HG03354 (cell line): Measurements from ENCODE around the gene GZMB.
"Not testable (repeated sequence)": the region's sequence is repeated elsewhere in the genome, so short reads cannot be mapped to it uniquely, and the experiment has no call there.

Source experiments
- ATAC-seq: cut with Tn5 transposase; IDR thresholded peaks from one replicate; pipeline ENCODE4 v1.9.1; 2021; ENCODE audit warnings: mild to moderate bottlenecking; ENCODE audit not compliant: unreplicated experiment, poor library complexity, severe bottlenecking

The GZMB gene, protein sequence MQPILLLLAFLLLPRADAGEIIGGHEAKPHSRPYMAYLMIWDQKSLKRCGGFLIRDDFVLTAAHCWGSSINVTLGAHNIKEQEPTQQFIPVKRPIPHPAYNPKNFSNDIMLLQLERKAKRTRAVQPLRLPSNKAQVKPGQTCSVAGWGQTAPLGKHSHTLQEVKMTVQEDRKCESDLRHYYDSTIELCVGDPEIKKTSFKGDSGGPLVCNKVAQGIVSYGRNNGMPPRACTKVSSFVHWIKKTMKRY

DNA sequence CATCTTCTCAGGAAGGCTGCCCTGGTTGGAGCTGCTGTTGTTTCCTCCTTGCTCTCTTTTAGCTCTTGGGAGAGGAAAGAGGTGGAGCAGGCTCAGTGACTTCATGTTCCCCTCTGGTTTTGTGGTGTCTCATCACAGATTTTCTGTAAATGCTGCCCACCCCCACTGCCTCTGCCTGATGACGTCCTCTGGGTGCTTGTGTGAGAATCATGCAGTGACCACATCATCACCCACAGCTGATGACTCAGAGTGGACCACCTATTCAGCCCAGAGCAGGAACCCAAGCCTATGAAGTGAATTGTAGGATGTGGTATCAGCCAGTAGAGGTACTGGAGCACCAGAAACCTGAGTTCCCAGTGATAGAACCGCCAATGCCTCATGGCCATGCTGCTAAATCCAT lies at the start of gene GZMB:
Gene GZMB, minus strand, starts transcription at position 33 of the 400 bp plus-strand sequence. Its CDS starts 30 bp downstream, at position 3.
- no peak for ATAC-seq

DNA sequence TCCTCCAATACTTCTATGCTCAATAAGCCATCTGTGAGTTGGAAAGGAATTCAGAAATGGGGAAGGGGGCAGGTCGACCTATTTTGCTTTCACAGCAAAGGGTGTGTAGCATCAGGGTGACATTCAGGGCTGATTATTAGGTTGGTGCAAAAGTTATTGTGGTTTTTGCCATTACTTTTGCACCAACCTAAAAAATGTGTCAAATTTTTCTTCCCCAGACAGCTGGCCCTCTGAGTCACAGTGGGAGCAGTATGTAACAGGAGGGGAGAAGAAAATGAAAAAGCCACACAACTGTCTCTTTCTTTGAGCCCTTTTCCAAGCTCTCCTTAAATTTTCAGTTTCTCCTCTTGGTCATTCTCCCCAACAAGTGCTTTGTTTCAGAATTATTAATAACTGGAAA lies 47.1 kb upstream of the GZMB start:
- ATAC-seq: no peak

DNA sequence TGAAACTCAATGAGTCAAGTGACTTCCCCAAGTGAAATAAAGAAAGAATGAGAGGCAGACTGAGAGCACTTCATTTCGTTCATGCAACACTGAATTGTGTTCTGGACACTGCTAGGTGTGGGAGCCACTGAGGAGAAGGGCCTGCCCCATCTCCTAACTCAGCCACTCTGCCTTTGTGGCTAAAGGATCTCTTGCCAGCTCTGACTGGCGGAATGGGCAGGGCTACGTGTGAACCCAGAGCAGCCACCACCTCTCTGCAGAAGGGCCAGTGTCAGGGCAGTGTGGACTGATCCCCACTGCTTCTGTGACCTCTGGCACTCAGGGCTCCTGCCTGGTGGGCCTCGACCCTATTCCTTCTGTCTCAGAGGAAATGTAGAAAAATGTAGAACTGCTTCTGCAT lies 46.5 kb upstream of the GZMB start:
- no peak for ATAC-seq

DNA sequence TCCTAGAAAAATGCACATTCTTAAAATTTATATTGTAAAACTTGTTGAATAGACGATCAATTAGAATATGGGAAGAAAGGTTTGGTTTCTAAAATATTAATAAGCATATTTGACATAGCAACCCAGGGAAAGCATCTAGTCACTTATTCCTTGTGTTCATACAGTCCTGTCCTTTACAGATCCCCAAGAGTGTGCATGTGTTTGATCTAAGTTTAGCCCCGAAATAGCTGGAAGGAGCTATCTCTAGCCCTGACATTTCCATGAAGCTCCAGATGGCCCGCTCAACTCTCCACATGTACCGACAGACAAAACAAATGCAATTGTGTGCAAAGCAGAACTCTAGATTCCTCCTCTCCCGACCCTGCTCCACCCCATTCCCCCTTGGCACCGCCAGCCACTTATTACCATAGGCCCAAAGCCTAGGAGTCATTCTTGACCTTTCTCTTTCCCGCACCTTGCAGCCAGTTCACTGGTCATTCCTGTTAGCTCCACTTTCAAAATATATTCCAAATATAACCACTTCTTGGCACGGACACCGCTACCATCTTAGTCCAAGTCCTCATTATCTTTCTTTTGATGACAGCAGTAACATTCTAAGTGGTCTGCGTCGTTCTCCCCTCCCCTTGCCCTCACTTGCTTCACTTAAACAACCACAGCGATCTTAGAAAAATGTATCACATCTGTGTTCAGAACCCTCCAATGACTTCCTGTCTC lies 45.4 kb upstream of the GZMB start:
- no peak for ATAC-seq

DNA sequence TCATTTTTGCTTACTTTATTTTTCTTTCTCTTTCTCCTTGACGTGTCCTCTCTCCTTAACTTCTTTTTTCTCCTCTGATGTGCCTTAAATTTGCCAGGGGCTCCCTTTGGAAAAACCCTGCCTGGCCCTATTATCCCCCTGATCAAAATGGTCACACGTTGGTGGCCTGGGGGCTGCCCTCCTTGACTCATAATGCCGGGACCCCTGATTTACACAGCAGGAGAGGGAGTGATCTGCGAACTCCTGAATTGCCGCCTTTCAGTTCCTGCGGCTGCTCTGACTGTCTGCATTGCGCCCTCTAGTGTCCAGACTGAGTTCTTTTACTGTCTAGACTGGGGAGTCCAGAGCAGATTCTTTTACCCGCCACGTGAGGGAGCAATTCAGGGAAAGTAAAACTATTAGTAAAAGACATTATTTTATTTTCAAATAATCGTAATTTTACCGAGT lies 44.8 kb upstream of the GZMB start:
- peak; percentile 74 for ATAC-seq

DNA sequence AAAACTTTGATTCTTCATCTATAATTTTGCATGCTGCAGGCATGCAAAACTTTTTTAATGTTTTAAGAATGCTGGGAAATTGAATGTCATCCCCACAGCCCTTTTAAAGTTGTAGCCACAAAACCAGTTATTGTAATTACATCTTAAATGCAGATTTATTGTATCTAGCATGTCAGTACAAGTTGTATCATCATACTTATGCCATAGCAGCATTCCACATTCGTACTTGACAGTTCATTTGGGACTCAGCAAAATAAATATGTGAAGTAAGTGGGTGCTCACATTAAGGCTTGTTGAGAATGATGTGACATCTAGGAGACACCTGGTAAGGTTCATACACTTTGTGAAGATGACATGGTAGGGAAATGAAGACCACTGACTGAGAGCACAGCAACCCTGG lies 44.0 kb upstream of the GZMB start:
- ATAC-seq: no peak

DNA sequence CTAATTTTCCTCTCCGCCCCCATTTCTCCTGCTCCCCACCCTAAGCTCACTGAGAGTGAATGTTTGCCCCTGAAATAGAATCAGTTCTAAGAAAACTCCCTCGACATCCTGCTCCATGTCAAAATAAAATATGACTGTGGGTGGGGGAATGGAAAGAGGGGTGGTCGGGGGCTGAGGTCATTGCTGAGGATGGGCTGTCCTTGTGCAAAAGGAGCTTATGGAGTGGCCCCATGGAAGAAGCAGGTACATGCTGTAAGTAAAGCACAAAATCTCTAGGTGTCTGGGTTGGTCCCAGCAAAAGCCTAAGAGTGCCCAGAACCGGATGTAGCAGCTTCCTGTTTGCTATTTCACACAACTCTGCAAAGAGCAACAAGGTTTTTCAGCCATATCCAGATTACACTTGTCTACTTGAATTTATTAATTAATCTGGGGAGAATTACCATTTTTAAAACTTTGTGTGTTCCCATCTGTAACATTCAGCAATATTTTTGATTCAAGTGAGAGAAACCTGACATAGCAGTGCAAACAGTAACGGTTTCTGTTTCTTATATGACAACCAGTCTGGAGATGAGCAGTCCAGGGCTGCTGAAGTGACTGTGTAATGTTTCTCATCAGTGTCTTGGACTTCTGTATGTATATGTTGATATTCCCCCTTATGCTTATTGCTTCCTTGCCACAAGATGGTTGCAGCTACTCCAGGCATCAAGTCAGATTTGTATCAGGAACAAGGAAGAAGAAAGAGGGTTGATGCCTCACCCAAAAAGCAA lies 40.4 kb upstream of the GZMB start:
- ATAC-seq: peak; percentile 66

DNA sequence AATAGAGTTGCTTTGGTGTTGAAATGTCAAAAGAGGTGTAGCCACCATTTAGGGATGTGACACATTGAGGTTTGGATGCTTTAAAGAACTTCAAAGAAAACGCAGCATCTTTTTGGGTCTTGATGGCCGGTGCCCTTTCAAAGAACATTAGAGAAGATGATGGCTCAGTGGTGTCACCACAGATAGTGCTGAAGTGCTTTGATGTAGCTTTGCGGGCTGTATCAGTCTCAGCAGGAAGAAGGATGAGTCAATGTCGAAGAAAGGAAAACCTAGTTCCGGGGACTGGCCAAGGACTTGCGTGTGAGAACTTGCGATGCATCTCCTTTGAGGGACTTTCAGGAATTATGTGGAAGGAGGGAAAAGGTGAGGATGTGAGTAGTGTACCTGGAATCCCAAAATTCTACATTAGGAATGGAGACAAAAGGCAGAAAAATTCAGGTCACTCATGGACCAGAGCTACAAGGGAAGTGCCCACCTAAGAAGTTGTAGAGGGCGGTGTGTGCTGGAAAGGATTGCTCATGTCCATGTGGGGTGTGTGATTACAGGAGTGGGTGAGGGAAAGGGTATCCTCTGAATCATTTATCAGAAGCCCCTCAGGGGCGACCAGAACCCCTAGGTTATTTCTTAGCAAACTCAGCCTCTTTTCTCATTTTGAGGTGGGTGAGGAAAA lies 39.7 kb upstream of the GZMB start:
- ATAC-seq: peak; percentile 60

DNA sequence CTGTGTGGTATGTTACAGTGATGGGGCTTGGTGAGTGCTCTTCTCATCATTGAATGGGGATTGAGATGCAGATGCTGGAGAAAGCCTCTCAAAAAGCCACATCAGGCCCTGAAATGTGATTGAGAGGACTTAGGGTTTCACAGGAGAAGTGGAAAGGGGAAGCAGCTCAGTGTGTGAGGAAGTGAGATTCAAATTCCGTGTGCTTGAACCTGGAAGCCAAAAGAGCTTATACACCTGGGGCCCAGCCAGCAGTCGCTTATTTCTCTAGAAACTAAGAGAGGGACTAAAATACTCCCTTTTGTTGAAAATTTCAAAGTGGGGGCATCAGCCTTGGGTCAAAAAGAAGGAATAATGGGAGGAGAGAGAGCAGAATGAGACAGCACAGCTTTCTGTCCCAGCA lies 39.1 kb upstream of the GZMB start:
- ATAC-seq: peak; percentile 64

DNA sequence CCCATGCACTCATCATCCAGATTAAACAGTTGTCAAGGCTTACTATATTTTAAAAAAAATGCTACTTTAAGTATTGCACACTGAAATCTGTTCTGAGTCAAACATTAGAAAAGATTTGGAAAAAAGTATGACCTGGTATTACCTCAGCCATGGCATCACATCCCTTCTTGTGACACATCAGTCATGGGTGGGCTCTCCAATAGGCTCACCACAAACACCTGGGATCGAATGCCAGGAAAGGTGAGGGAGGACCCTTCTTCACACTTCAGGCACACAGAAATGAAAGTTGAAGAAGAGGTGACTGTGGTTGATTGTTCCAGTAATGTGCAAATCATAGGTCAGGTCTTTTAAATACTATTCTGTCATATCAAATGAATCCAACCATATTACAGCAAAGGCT lies 36.6 kb upstream of the GZMB start:
- no peak for ATAC-seq

DNA sequence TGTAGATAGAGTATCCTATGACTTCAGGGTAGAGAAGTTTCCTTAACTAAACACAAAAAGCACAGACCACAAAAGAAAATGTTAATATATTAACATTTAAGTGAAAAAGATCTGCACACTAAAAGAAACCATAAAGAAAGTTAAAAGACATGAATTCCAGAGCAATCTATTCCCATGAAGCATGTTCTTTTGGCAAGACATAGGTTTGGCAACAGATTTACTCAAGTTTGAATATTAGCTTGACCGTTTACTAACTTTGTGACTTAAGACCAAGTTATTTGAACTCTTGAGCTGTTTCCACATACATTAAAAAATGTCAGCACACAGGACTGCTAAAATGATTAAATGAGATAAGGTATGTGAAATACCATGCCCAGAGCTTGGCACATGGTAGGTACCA lies 35.7 kb upstream of the GZMB start:
- no peak for ATAC-seq

DNA sequence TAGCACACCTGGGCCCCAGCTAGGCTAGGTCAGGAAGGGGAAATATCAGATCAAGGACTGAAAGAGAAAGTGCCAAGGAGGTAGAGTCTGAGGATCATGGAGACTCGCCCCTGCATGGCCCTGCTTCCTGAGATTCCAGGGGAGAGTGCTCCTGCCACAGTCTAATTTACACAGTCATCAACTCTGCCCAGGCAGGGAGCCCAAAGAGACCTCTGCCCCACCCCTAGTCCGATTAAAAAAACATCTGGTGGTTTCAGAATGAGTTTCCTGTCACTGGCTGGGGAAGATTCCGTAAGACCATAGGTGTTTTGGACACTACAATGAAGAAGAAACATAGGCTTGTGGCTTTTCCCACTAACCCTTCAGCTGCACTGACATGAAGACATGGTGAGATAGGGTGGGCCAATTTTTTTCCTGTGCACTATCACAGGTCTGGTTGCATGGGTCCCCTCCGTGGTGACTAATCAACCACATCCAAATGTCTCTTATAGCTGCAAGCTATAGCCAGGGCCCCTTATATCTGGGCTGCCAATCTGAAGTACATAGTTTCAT lies 31.5 kb upstream of the GZMB start:
- ATAC-seq: peak; percentile 97

DNA sequence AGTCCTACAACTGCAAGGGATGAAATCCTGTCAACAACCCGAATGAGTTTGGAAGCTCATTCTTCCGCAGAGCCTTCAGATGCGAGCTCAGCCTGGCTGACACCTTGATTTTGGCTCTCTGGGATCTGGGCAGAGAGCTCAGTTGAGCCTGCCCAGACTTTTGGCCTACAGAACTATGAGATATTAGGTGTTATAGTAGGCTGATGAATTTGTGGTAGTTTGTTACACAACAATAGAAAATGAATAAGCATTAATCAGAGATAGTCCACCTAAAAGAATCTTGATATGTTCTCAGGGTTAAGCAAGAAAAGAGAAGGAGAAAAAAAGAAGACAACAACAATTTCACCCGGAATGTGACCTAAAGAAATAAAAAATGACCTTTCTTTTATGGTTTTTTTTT lies 30.4 kb upstream of the GZMB start:
- ATAC-seq: no peak

DNA sequence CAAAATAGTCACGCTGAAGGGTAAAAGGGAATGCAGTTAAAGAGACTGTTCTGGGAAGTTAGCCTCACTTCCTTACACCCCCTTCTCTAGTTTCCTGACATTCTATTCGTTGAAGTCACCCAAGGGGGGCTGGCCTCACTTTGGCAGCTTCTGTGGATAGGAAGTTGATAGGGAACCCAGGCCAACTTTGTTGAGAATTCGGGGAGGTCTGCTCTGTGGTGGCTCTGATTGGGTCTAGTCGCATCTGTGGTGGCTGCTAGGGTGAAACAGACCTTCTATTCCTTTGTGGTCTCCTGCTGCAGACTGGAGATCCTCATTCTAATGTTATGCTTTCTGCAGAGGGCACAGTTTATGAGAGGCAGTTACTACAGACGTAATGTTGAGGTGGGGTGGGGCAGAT lies 28.8 kb upstream of the GZMB start:
- ATAC-seq: no peak

DNA sequence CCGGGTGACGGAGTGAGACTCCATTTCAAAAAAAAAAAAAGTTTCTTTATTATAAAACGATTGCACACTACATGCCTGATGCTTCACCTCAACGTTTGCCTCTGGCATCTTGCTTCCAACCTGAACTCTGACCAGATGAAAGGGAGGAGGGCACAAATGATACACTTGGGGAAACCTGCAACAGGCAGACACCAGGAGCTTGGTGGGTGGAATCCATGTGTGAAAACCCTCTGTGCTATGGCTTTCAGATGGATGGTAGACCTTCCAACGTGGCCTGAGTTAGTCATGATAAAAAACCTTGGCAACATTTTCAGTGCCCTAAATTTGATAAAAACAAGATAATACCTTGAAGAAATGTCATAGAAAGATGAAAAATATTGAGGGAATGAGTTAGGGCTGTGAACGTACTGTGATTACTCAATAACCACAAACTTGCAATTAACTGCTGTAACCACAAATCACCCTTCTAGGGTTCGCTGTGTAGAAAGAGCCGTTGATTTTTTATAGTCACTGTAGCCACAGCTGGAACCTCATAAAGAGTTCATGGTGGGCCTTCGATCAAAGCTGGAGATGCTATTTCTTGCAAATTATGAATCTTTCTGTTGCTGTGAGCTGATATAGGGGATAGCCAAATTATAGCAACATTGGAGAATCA lies 26.1 kb upstream of the GZMB start:
- no peak for ATAC-seq

DNA sequence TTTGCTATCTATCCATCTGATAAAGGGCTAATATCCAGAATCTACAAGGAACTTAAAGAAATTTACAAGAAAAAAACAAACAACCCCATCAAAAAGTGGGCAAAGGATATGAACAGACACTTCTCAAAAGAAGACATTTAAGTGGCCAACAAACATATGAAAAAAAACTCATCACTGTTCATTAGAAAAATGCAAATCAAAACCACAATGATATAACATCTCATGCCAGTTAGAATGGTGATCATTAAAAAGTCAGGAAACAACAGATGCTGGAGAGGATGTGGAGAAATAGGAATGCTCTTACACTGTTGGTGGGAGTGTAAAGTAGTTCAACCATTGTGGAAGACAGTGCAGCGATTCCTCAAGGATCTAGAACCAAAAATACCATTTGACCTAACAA lies 14.4 kb upstream of the GZMB start:
- not testable (repeated sequence) for ATAC-seq

DNA sequence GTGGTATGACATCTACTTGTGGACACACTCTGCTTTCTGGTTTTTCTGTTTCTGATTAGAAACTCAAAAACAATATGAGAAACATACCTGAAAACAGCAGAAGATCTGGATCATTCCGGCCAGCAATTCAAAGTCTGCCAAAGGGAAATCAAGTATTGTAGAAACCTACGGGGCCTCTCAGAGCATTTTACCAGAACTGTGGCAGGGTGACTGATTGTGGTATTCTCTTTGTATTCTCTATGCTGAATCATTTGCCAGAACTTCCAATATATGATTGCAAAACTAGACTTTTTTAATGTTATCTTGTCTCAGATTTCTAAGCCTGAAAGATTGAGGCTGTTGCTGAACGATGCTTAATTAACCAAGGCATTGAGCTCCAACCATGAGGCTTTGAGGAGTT lies 5.9 kb upstream of the GZMB start:
- no peak for ATAC-seq

DNA sequence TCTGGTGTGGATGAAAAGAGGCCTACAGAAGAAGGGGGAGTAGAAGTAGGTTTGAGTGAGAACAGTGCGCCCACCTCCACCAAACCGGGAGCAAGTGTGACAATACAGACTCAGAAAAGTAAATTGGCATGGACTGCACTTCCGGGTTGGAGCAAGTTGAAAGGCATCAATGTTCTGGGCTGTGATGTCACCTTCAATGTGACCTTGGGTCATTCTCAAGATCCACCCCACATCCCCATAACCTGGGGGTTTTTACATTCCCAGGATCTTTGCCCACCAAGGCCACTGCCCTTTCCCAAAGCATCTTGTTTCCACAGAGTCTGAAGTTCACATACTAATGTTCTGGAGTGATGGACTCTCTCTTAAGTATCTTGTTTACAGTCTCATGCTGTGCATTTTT lies 5.3 kb upstream of the GZMB start:
- ATAC-seq: no peak

DNA sequence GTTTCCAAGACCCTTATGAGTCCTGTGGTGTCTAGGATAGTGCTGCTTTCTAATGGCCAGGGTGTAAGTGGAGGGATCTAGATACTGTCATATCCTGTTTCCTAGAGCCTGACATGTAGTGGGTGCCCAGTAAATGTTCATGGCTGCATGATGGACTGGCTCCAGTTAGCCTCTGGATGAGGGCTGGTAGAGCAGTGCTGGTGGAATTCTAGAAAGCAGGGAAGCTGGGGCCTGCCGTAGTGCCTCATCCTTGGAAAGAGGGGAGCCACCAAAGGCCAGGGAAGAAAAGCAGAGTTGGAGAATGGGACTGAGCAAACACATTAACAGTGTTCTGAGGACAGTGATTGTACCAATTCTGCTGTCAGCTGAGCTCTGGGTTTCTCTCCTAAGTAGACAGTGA lies 637 bp downstream of the GZMB start:
- no peak for ATAC-seq

DNA sequence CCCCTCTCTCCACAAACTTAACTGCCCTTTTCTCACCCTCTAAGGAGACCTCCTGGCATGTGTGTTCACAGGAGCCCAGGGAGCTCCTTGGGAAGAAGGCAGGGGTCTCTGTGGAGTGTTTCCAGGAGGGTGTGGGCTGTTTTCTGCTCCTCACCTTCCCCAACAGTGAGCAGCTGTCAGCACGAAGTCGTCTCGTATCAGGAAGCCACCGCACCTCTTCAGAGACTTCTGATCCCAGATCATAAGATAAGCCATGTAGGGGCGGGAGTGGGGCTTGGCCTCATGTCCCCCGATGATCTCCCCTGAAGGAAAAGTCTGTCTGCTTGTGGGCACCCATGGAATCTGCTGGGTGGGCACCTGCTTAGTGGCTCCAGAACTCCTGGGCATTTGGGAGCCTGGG lies 1.2 kb downstream of the GZMB start:
- ATAC-seq: no peak
